GM21367 (cell line): ENCODE measurements around the gene PRCP.

ENCODE experiments used
- ATAC-seq: cut with Tn5 transposase; IDR thresholded peaks from one replicate; pipeline ENCODE4 v1.9.1; 2021; ENCODE audit not compliant: unreplicated experiment

The PRCP gene

DNA sequence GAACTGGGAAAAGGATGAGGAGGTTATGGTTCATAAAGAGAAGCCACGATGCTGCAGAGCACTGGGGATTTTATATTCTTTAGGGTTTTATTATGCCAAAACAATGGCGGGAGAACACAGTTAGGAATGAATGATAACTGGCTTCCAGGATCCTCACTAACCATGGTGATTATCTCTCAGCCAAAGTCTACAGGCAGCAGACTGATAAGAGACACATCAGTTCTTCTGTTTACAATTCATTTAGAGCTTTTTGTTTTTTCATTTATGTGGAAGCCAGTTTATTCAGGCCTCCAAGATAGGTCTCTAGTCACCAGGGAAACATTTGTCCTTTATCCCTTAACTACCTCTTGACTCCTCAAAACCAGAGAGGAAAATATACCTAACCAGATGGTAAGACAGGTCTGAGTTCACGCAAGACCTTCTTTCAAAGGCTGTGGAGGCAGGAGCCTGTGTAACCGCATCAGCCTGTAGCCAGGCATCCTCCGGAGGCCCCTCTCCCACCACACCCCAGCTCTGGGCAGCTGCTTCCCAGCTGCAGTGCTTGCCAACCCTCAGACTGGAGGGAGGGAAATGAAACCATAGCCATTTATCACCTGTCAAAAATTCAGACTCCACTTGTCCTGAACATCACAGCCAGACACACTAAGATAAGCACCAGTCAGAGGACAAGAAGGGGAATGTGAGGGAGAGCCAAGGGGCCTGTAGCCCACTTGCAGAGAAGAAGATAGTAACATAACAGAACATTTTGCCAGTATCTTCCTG is 109.3 kb downstream of the PRCP start:
- ATAC-seq = no peak

DNA sequence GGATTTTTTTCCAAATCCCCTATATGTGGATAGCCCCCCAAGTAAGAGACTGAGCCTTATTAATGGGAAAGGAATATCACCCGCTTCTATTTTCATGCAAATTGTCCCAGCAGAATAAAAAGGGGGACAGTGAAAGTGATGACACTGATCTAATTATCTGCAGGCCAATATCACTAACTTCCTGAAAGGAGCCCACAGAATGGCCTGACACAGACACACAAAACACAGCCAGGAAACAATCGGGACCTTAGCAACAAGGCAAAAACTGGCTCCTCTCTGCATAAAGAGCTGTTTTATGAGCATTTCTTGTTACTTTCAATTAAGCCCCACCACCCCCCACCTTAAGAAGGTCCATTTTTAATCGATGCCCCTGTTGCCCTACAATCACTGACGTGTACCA is 112.2 kb downstream of the PRCP start:
- ATAC-seq = no peak

DNA sequence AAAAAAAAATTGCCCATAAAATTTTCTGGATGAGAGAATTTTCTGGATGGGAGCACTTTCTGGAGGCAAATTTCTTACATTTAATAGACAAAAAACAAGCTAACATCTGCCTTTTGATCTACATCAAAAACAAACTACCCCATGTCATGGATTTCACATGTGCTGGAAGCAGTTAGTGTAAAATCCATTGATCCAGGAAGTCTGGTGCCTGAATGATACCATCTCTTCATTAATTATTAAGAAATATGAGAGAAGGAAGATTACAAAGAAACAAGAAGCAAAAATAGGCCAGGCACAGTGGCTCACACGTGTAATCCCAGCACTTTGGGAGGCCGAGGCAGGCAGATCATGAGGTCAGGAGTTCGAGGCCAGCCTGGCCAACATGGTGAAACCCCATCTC is 113.4 kb downstream of the PRCP start:
- no peak for ATAC-seq

DNA sequence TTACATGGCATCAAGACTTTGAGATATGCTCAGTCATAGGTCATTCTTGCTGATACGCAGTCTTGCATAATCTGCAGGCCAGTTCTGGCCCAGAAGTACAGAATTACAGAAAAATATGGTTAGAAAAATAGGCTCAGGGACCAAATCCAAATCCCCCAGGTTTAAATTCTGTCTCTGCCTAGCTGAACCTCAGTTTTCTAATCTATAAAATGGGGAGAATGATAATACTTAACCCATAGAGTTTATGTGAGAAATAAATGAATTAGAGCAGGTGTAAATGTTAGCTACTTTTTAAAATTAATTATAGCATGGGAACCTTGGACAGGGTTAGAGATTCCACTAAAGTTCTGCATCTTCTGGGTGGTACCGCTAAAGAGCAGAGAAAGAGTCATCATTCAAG is 114.2 kb downstream of the PRCP start:
- ATAC-seq = no peak

DNA sequence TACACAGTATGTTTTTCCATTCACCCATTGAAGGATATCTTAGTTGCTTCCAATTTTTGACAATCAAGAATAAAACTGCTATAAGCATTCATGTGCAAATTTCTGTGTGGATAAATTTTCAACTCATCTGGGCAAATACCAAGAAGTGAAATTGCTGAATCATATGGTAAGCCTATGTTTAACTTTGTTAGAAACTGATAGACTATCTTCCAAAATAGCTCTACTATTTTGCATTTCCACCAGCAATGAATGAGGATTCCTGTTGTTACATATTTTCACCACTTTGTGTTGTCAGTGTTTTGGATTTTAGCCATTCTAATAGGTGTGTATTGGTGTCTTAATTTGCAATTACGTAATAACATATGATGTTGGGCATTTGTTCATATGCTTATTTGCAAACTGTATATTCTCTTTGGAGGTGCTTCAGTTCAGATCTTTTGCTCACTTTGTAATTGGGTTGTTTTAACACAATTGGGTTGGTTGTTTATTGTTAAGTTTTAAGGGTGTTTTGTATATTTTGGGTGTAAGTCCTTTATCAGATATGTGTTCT is 117.3 kb downstream of the PRCP start:
- ATAC-seq = no peak

DNA sequence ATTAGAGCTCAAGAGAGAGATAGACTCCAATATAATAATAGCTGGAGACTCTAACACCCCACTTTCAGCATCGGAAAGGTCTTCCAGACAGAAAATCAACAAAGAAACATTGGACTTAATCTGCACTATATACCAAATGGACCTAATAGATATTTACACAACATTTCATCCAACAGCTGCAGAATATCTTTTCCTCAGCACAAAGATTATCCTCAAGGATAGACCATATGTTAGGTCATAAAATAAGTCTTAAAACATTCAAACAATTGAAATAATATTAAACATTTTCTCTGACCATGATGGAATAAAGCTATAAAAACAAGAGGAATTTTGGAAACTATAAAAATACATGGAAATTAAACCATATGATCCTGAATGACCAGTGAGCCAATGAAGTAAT is 121.5 kb downstream of the PRCP start:
- no peak for ATAC-seq

DNA sequence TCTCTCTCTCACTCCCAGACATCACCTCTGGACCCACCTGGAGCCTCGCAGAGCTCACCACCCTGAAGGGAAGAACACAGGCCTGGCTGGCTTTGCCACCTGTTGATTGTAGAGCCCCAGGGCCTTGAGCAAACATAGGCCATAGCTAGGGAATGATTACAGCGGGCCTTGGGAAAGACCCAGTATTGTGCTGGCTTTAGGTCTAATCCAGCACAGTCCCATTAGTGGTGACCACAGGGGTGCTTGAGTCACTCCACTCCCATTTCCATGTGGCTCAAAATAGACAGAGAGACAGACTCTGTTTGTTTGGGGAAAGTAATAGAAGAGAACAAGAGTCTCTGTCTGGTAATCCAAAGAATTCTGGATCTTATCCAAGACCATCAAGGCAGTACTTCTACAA is 123.9 kb downstream of the PRCP start:
- no peak for ATAC-seq

DNA sequence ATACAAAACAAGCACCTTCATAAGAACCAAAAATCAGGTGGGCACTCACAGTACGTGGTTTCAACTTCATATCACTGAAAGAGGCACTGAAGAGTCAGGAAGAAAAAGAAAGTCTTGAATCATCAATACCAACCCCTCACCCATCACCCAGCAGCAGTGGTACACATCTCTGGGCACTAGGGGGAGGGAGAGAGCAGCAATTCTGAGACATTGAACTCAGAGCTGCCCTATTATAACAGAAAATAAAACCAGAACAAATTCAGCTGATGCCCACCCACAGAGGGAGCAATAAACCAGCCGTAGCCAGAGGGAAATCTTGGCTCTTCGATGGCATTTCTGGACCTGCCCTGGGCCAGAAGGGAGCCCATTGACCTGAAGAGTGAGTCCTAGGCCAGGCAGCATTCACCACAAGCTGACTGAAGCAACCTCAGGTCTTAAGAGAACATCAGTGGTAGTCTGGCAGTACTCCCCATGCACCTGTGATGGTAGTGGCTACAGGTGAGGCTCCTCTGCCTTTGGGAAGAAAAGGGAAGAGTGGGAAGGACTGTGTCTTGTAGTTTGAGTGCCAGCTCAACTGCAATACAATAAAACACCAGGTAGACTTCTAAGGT is 124.4 kb downstream of the PRCP start:
- ATAC-seq = peak; percentile 99

DNA sequence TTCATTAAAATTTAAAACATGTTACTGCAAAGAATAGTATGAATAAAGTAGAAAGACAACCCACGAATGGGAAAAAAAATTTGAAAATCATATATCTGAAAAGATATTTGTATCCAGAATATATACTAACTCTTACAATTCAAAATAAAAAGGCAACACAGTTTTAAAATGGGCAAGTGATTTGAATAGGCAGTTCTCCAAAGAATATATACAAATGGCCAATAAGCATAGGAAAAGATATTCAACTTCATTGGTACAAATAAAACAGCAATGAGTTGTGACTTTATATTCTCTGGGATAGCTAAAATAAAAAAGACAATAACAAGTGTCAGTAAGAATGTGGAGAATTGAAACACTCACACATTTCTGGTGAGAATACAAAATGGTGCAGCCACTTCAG is 125.0 kb downstream of the PRCP start:
- no peak for ATAC-seq
